HG02973 (cell line): ENCODE results near the gene CCNDBP1.
"Not testable (repeated sequence)": the region's sequence is repeated elsewhere in the genome, so short reads cannot be mapped to it uniquely, and the experiment has no call there.

Source experiments
- ATAC-seq: cut with Tn5 transposase; IDR thresholded peaks from one replicate; pipeline ENCODE4 v1.9.1; 2021; ENCODE audit warnings: moderate library complexity; ENCODE audit not compliant: unreplicated experiment

Gene CCNDBP1

GRCh38 chr15:43190178-43190577 is 5.0 kb downstream of the CCNDBP1 start:
- no peak for ATAC-seq

DNA sequence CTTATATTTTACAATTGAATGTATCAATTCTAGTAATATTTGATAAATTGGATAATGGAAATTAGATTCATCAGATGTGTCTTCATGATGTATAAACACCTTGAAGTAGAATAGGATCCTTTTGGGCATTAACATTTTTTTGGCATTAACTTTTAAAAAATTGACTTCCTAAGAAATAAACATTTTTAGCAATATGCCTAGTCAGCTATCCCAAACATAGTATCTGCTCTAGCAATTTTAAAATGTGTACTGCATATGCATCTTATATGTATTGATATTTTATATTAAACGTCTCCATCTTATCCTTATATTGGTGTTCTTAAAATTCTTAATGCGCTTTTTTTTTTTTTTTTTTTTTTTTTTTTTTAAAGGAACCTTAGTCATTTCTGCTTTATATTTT is 8.5 kb downstream of the CCNDBP1 start:
- ATAC-seq = no peak

GRCh38 chr15:43194795-43195194 is 9.6 kb downstream of the CCNDBP1 start:
- ATAC-seq = no peak

- no peak for ATAC-seq
Observed at GRCh38 chr15:43196760-43197548, 11.8 kb downstream of the CCNDBP1 start.

- ATAC-seq = not testable (repeated sequence)
Observed at GRCh38 chr15:43197773-43198172, 12.6 kb downstream of the CCNDBP1 start.

- ATAC-seq = not testable (repeated sequence)
Observed at GRCh38 chr15:43198556-43198955, 13.4 kb downstream of the CCNDBP1 start.

GRCh38 chr15:43198992-43199391 is 13.8 kb downstream of the CCNDBP1 start:
- ATAC-seq = no peak

DNA sequence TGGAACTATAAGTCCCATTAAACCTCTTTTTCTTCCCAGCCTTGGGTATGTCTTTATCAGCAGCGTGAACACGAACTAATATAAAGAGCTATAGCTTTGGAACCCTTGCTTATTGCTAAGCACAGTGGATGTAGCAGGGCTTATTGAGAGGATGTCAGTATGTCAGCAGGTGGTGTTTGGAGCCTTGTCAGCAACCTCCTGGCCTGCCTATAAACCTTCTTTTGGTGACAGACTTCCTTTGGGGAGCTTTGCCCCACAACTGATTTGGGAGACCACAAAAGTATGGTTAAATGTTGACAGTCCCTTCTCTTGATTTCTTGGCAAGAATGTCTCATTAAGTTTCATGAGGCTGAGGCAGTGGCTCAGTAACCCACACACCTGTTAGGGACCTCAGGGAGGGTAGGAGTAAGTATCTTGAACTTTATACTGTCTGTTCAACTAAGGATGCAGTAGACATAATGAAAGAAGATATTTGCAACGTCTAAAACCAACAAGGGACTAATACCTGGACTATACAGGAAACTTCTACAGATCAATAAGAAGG is 14.8 kb downstream of the CCNDBP1 start:
- no peak for ATAC-seq

- no peak for ATAC-seq
Observed at GRCh38 chr15:43204016-43204901, 19.1 kb downstream of the CCNDBP1 start.

- ATAC-seq = no peak
Observed at GRCh38 chr15:43206054-43206453, 20.9 kb downstream of the CCNDBP1 start.

- ATAC-seq = no peak
Observed at GRCh38 chr15:43207024-43207423, 21.8 kb downstream of the CCNDBP1 start.

DNA sequence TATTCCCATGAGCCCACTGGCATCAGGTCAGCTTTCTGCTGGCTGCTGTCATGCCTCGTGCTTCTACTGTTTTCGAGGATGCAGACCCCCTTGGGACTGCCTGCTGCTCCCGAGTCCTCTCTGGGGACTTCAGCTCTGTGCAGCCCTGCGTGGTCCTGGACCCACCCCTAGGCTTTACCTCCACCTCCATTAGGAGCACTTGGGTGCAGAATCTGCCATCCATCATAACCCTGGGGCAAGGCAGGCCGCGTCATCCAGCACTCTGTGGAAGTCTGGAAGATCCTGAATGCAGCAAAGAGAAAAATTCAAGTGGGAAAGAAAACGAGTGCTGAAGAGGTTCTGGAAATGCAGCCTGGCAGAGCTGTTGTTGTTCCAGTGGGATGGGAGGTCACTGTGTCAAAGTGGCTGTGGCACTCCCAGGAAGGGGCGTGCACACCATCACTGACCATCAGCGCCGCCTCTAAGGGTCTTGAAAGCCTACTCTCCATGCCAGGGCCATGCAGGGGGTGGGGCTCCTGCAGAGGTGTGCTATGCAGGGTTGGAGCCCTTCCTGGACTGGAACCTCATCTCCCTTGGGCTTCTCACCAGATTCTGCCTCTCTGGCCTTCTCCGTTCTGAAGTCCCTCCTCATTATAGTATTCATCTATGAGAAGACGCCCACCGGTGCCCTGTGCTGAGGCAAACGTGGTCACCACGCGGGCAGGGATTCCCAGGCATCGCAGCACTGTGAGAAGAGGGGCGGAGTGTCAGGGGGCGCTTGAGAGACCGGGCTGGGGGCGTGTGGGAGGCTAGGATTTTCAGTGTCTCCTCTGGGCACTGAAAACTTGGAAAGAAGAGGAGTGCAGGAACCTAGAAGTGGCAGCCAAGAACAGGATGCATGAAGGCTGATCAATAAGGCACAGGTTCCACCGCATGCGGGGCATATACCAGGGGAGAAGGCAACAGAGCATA is 23.1 kb downstream of the CCNDBP1 start:
- ATAC-seq = no peak

GRCh38 chr15:43209059-43209824 is 24.0 kb downstream of the CCNDBP1 start:
- no peak for ATAC-seq

DNA sequence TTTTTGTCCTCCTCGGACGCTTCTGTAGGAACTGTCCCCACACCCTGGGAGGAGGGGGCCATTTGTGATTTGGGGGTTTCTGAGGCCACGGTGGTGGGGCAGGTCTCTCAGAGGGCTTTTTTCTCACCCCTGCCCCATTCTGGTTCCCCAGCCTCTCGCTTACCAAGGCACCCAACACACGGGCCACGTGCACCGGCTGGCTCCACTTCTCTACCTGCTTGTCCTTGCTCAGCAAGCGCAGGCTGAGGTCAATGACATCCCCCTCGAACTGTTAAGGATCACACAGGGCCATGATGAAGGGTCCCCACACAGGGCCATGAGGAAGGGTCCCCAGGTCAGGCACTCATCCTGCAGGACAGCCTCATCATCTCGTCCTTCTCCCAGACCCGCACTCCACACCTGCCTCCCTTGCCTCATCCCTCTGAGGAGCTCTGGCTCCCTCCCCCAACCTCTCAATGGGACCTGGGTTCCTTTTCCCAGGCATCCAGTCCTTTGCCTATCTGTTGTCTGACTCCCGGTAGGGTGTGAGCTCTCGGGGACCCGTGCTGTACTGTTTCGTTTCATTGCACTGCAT is 25.1 kb downstream of the CCNDBP1 start:
- ATAC-seq = no peak

- no peak for ATAC-seq
Observed at GRCh38 chr15:43210807-43211206, 25.6 kb downstream of the CCNDBP1 start.

DNA sequence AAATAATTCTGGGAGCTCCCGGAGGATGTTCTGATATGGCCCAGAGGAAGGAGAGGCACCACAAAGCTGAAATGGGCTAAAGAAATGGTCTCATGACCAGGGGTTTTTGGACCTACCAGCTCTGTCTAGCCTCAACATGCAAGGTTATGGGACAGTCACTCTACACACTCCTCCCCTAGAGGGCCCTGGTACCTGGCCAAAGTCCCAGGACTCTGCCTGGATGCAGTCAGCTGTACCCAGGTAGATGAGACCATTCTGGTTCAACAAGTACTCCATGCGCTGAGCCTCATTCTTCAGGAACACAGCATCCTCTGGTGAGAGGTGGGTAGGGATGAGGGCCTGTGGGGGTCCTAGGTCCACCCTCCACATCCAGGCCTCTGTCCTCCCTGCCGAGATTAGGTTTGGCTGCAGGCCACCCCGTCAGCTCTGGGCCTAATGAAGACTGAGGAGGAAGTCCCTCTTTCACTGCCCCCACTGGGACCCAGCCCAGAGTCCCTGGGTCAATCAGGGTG is 26.1 kb downstream of the CCNDBP1 start:
- no peak for ATAC-seq

- ATAC-seq = no peak
Observed at GRCh38 chr15:43212299-43212698, 27.1 kb downstream of the CCNDBP1 start.

GRCh38 chr15:43212951-43213350 is 27.7 kb downstream of the CCNDBP1 start:
- ATAC-seq = no peak

- ATAC-seq = no peak
Observed at GRCh38 chr15:43213466-43213865, 28.3 kb downstream of the CCNDBP1 start.
